ENCODE results near the gene SOD1.
A peak's percentile ranks its signal among the peaks of the same experiment; 100 is the strongest.
"Not testable (repeated sequence)": the region's sequence is repeated elsewhere in the genome, so short reads cannot be mapped to it uniquely, and the experiment has no call there.

Gene SOD1

DNA sequence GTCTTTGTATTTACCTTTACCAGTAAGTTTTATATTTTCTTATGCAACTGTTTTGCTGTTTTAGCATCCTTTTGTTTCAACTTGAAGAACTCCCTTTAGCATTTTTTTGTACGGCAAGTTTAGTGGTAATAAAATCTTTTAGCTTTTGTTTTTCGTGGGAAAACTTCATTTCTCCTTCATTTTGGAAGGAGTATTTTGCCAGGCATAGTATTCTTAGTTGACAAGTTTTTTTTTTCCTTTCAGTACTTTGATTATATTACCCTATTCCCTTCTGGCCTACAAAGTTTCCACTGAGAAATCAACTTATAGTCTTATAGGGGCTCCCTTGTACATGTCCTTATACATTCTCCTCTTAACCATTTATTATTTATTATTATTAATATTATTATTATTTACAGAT, 22.6 kb upstream of the SOD1 start:
- in situ Hi-C loops (cut with MboI; ENCODE audit: low sequenced_read_pairs, unreplicated experiment), result no loop called here
- no peak for DNase-seq (ENCODE audit: low spot score)
- TF ChIP-seq CTCF (IDR thresholded peaks at IDR 0.05; ENCODE audit: borderline replicate concordance, control extremely low read depth, extremely low read depth, insufficient read depth, missing control alignments), result no peak

DNA sequence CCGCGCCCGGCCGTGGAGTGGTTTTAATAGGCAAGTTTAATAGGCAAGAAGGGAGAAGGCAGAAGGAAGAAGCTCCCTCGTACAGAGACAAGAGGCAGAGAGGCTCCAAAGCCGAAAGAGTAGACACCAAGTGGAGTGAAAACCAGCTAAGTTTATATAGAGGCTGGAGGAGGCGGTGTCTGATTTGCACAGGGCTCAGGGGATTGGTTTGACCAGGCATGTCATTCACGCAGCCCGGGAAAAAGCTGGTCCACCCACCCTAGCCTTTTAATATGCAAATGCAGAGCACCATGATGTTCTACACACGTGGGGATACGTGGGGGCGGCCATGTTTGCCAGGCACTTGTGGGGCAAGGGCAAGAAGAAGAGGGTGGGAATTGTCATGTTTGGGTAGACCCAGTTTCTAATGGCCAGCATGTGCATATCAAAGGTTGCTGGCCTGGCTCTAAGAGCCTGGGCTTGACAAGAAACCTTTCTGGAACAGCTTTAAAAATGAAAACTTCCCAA, 18.0 kb upstream of the SOD1 start:
- DNase-seq (ENCODE audit: low spot score), result no peak
- TF ChIP-seq CTCF (IDR thresholded peaks at IDR 0.05; ENCODE audit: borderline replicate concordance, control extremely low read depth, extremely low read depth, insufficient read depth, missing control alignments), result no peak
- in situ Hi-C loops (cut with MboI; ENCODE audit: low sequenced_read_pairs, unreplicated experiment), result no loop called here

DNA sequence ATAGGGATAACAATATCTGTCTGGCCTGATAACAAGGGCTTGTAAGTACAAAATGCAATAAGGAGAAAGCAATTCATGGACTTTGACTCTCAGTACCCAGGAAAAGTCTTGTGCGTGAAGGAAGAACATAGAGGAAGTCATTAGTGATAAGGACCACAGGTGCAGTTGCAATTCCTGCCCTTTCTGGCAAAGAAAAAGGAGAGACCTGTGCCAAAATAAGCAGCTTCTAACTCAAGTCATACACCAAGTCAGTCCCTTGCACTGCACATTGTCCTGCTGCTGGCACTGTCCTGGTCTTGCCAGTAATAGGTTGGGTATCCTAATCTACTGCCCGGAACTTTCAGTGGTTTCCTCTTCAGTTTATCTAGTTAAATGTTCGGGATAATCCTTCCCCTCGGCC, 14.8 kb upstream of the SOD1 start:
- no peak for DNase-seq (ENCODE audit: low spot score)
- in situ Hi-C loops (cut with MboI; ENCODE audit: low sequenced_read_pairs, unreplicated experiment), result no loop called here
- no peak for TF ChIP-seq CTCF (IDR thresholded peaks at IDR 0.05; ENCODE audit: borderline replicate concordance, control extremely low read depth, extremely low read depth, insufficient read depth, missing control alignments)

GRCh38 chr21:31647650-31648049, 11.8 kb upstream of the SOD1 start:
- in situ Hi-C loops (cut with MboI; ENCODE audit: low sequenced_read_pairs, unreplicated experiment), result no loop called here
- no peak for TF ChIP-seq CTCF (IDR thresholded peaks at IDR 0.05; ENCODE audit: borderline replicate concordance, control extremely low read depth, extremely low read depth, insufficient read depth, missing control alignments)
- DNase-seq (ENCODE audit: low spot score), result peak; percentile 58

DNA sequence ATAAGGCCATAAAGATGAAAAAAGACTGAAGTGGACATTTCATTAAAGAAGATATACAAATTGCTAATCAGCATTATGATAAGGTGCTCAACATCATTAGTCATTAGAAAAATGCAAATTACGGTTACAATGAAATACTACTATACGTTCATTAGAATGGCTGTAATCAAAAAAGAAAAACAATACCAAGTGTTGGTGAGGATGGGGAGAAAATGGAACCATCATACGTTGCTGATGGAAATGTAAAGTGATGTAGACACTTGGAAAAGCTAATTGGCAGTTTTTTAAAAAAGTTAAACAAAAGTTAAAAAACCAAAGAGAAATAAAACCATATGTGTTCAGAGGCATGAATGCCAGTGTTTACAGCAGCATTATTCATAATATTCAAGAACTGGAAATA, 8.6 kb upstream of the SOD1 start:
- in situ Hi-C loops (cut with MboI; ENCODE audit: low sequenced_read_pairs, unreplicated experiment), result no loop called here
- DNase-seq (ENCODE audit: low spot score), result no peak
- no peak for TF ChIP-seq CTCF (IDR thresholded peaks at IDR 0.05; ENCODE audit: borderline replicate concordance, control extremely low read depth, extremely low read depth, insufficient read depth, missing control alignments)

DNA sequence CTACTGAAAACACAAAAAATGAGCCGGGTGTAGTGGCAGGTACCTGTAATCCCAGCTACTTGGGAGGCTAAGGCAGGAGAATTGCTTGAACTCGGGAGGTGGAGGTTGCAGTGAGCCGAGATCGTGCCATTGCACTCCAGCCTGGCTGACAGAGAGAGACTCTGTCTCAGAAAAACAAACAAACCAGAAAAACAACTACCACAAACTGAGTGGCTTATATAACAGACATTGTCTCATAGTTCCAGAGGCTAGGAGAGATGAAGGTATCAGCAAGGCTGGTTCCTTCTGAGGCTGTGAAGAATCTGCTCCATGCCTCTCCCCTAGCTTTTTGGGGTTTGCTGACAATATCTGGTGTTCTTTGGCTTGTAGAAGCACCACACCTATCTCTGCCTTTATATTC, 8.0 kb upstream of the SOD1 start:
- DNase-seq (ENCODE audit: low spot score); in situ Hi-C loops (cut with MboI; ENCODE audit: low sequenced_read_pairs, unreplicated experiment): not testable (repeated sequence)

DNA sequence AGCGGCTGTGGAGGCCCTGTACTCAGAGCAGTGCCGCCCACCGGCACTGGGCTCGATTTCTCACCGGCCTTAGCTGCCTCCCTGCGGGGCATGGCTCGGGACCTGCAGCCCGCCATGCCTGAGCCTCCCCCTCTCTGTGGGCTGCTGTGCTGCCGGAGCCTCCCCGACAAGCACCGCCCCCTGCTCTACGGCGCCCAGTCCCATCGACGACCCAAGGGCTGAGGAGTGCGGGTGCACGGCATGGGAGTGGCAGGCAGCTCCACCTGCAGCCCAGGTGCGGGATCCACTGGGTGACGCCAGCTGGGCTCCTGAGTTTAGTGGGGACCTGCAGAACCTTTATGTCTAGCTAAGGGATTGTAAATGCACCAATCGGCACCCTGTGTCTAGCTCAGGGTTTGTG, 5.2 kb upstream of the SOD1 start:
- in situ Hi-C loops (cut with MboI; ENCODE audit: low sequenced_read_pairs, unreplicated experiment), result no loop called here
- DNase-seq (ENCODE audit: low spot score), result no peak
- no peak for TF ChIP-seq CTCF (IDR thresholded peaks at IDR 0.05; ENCODE audit: borderline replicate concordance, control extremely low read depth, extremely low read depth, insufficient read depth, missing control alignments)

GRCh38 chr21:31654821-31655580, 4.5 kb upstream of the SOD1 start:
- in situ Hi-C loops (cut with MboI; ENCODE audit: low sequenced_read_pairs, unreplicated experiment), result not testable (repeated sequence)

More at GRCh38 chr21:31654821-31655580, 4.5 kb upstream of the SOD1 start:
- DNase-seq (ENCODE audit: low spot score), result not testable (repeated sequence)

Data from GM13976 (cell line).